Endothelial cell of umbilical vein (primary cell): ENCODE measurements around the gene L3MBTL4. TPM values are rescaled to one million over a fixed set of nuclear protein-coding genes. Genes with fewer than 3 reads are reported as not detected.

Experiments
- BruUV-seq: library from RNA; stranded (reverse); fragments of 400-500 nt; replicated peaks from 2 replicates; lab custom pipeline; 2021; lab: Mats Ljungman, UMichigan
- CTCF ChIA-PET: fragments of 300-600, 350-600 bp; sonication (Branson Sonifier 250); formaldehyde crosslinking; loops from one replicate; lab custom pipeline; 2021; ENCODE audit warnings: antibody characterized with exemption, inconsistent platforms; lab: Charles Lee
- POLR2A ChIA-PET: fragments of 300-600, 350-600 bp; sonication (Branson Sonifier 250); formaldehyde crosslinking; loops from one replicate; lab custom pipeline; 2021; ENCODE audit warnings: antibody characterized with exemption, inconsistent platforms; lab: Charles Lee
- DNase-seq: peaks from one replicate; pipeline ENCODE4 v3.0.0-alpha.2; 2011; ENCODE audit warnings: low read depth, low spot score
- FAIRE-seq: peaks from 2 replicates; lab custom pipeline; 2011; peaks lifted over from hg19 to GRCh38; lab: Jason Lieb, UNC
- H2AFZ ChIP-seq: 2 replicates; pipeline ENCODE4 v1.6.0; 2012; ENCODE audit warnings: low read depth, low read length, control low read depth, inconsistent platforms
- H3K27ac ChIP-seq: 2 replicates; pipeline ENCODE4 v1.5.1; 2011; ENCODE audit warnings: low read depth, mild to moderate bottlenecking, control low read depth, low read length, moderate library complexity; ENCODE audit not compliant: insufficient read depth
- H3K27me3 ChIP-seq, 2 experiments: 2 replicates each; pipeline versions ENCODE4 v1.6.0 to v1.6.1; 2011; ENCODE audit warnings: low read length in 2 of 2, mixed read lengths in 1 of 2; ENCODE audit not compliant: control insufficient read depth in 2 of 2, insufficient read depth in 2 of 2
- H3K36me3 ChIP-seq, 2 experiments: 2 replicates in 1 of 2; 3 replicates in 1 of 2; pipeline ENCODE4 v1.5.1; 2011; ENCODE audit warnings: low read length in 2 of 2, mild to moderate bottlenecking in 1 of 2, moderate library complexity in 1 of 2; ENCODE audit not compliant: control insufficient read depth in 2 of 2, insufficient read depth in 2 of 2; ENCODE audit errors: extremely low read depth in 1 of 2
- H3K4me1 ChIP-seq: 3 replicates; pipeline ENCODE4 v1.5.1; 2011; ENCODE audit warnings: mild to moderate bottlenecking, low read length; ENCODE audit not compliant: control insufficient read depth, insufficient read depth; ENCODE audit errors: extremely low read depth
- H3K4me2 ChIP-seq: 2 replicates; pipeline ENCODE4 v1.6.1; 2011; ENCODE audit warnings: low read length, control low read depth, mixed read lengths; ENCODE audit not compliant: insufficient read depth
- H3K4me3 ChIP-seq, 3 experiments: fragments of 200-600 bp in 1 of 3; sonication (generic), shearing (Covaris generic) in 1 of 3; replicated peaks in 1 of 3; 2 replicates each; pipeline ENCODE4 v1.5.1; 2011 to 2016; ENCODE audit warnings: control low read depth in 3 of 3, low read length in 3 of 3, mild to moderate bottlenecking in 2 of 3, inconsistent platforms in 1 of 3, low read depth in 1 of 3, moderate library complexity in 1 of 3; ENCODE audit not compliant: insufficient read depth in 1 of 3
- H3K79me2 ChIP-seq: 2 replicates; pipeline ENCODE4 v1.6.0; 2012; ENCODE audit warnings: low read length, inconsistent platforms; ENCODE audit not compliant: control insufficient read depth, insufficient read depth
- H3K9ac ChIP-seq: replicated peaks from 2 replicates; pipeline ENCODE3; 2011; ENCODE audit warnings: low read length, control low read depth; ENCODE audit not compliant: insufficient read depth; ENCODE audit errors: extremely low read depth
- H3K9me1 ChIP-seq: replicated peaks from 3 replicates; pipeline ENCODE4 v1.6.0; 2011; ENCODE audit warnings: mild to moderate bottlenecking, low read length; ENCODE audit not compliant: control insufficient read depth, insufficient read depth; ENCODE audit errors: extremely low read depth
- H3K9me3 ChIP-seq: replicated peaks from 2 replicates; pipeline ENCODE4 v1.5.1; 2012; ENCODE audit warnings: low read length, inconsistent platforms; ENCODE audit not compliant: control insufficient read depth, insufficient read depth
- H4K20me1 ChIP-seq: replicated peaks from 2 replicates; pipeline ENCODE3; 2011; ENCODE audit warnings: mild to moderate bottlenecking, low read length; ENCODE audit not compliant: control insufficient read depth, insufficient read depth; ENCODE audit errors: extremely low read depth
- CTCF ChIP-seq, 2 donors: IDR thresholded peaks; 1 replicate in 1 of 2; 2 replicates in 1 of 2; pipeline ENCODE4 v1.5.1; 2011; ENCODE audit warnings: low read length in 2 of 2, mild to moderate bottlenecking in 2 of 2, moderate library complexity in 2 of 2, control low read depth in 1 of 2, inconsistent platforms in 1 of 2, low read depth in 1 of 2; ENCODE audit not compliant: insufficient read depth in 1 of 2; ENCODE audit errors: extremely low read depth in 1 of 2
- EZH2 ChIP-seq: IDR thresholded peaks from 2 replicates; pipeline ENCODE4 v1.6.1; 2012; ENCODE audit warnings: borderline replicate concordance, low read depth, mild to moderate bottlenecking, moderate library complexity, low read length, inconsistent platforms; ENCODE audit not compliant: severe bottlenecking
- FOS ChIP-seq: IDR thresholded peaks from 2 replicates; pipeline ENCODE4 v1.6.1; 2011; ENCODE audit warnings: mild to moderate bottlenecking, low read length, moderate library complexity, borderline replicate concordance; ENCODE audit not compliant: insufficient read depth
- GATA2 ChIP-seq: IDR thresholded peaks from 2 replicates; pipeline ENCODE4 v1.7.0; 2011; ENCODE audit warnings: low read depth, mild to moderate bottlenecking, moderate library complexity, mixed read lengths, low read length; ENCODE audit not compliant: insufficient read length, insufficient read depth
- JUN ChIP-seq: IDR thresholded peaks from 2 replicates; pipeline ENCODE4 v1.6.1; 2011; ENCODE audit warnings: borderline replicate concordance, low read depth; ENCODE audit not compliant: insufficient read length, insufficient read depth
- MAX ChIP-seq: IDR thresholded peaks from 2 replicates; pipeline ENCODE4 v1.6.1; 2011; ENCODE audit not compliant: insufficient read depth, insufficient read length
- MYC ChIP-seq: IDR thresholded peaks from one replicate; pipeline ENCODE4 v1.6.1; 2011; ENCODE audit warnings: mild to moderate bottlenecking, low read depth, low read length
- POLR2A ChIP-seq: IDR thresholded peaks from 2 replicates; pipeline ENCODE4 v1.6.1; 2012; ENCODE audit warnings: low read depth, mild to moderate bottlenecking, control low read depth, low read length
- POLR2AphosphoS5 ChIP-seq: IDR thresholded peaks from 2 replicates; pipeline ENCODE4 v1.6.1; 2012; ENCODE audit warnings: low read depth, mild to moderate bottlenecking, control low read depth, low read length, moderate library complexity; ENCODE audit not compliant: insufficient read depth
- dilution Hi-C: fragments of 300-500 bp; cut with MboI; formaldehyde crosslinking; loops from one replicate; pipeline ENCODE4 v1.15.0; 2019; ENCODE audit warnings: low sequenced_read_pairs; ENCODE audit not compliant: extremely low pct_ligation_motif_present
- intact Hi-C: fragments of 100-400 bp; cut with micrococcal nuclease; formaldehyde crosslinking; loops from one replicate; pipeline ENCODE4 v1.10.0; 2022
- polyA plus RNA-seq, 4 experiments: library from polyadenylated mRNA; depleted of rRNA in 3 of 4; stranded (reverse) in 3 of 4; unstranded in 1 of 4; fragments of >200 nt; gene quantifications; 2 replicates each; pipeline versions ENCODE4 v1.2.1 to v1.2.3, GENCODE V29; 2011 to 2012; ENCODE audit warnings: missing spikeins in 1 of 4
- total RNA-seq: library from RNA; stranded (reverse); gene quantifications from 2 replicates; pipeline ENCODE4 v1.2.3, GENCODE V29; 2021

L3MBTL4 gene
- total and polyA plus RNA-seq, 2 donors (not counting 3 experiments of a cell fraction or from before 2014, with no cell fraction given) = 0.80 TPM; not detected in 1

GRCh38 chr18:6079406-6079805 is 335.3 kb downstream of the L3MBTL4 start:
- no peaks in the 10 kb centered on the region for H3K4me1 ChIP-seq
- TF ChIP-seq POLR2AphosphoS5 (no peak), JUN (no peak), CTCF (IDR thresholded peaks at IDR 0.05; ENCODE audit: extremely low read depth in 1 of 2, insufficient read depth in 1 of 2, low read depth in 1 of 2, low read length in 2 of 2) (no peak), EZH2 (no peak), MYC (no peak), MAX (no peak), FOS (no peak), GATA2 (no peak), POLR2A (no peak)
- dilution Hi-C loops = no loop called here
- CTCF ChIA-PET = no interaction called here
- no peaks in the 10 kb centered on the region for H4K20me1 ChIP-seq
- H3K27ac ChIP-seq = no peak overlapping the region
- no peaks in the 10 kb centered on the region for H3K27me3 ChIP-seq
- H3K4me2 ChIP-seq = no peak overlapping the region
- H3K9ac ChIP-seq = no peak overlapping the region
- DNase-seq (no peak), FAIRE-seq (no peak)
- no peaks in the 10 kb centered on the region for H3K9me3 ChIP-seq
- POLR2A ChIA-PET = no interaction called here
- intact Hi-C loops = no loop called here
- no peaks in the 10 kb centered on the region for H3K36me3 ChIP-seq
- no peak overlapping the region for H3K4me3 ChIP-seq
- H3K9me1 ChIP-seq = no peaks in the 10 kb centered on the region
- no peaks in the 10 kb centered on the region for H3K79me2 ChIP-seq
- no peak overlapping the region for H2AFZ ChIP-seq
- BruUV-seq = no TSS peak
